MM.1S (cell line): ENCODE measurements around the gene CEACAM18.

ENCODE experiments used
- CTCF ChIP-seq: fragments of 300-600 bp; sonication (generic); IDR thresholded peaks from 2 replicates; pipeline ENCODE4 v1.5.1; 2016; ENCODE audit warnings: antibody characterized with exemption, low read length, mixed read lengths
- EZH2 ChIP-seq: fragments of 300-600 bp; sonication (generic); optimal IDR thresholded peaks from 2 replicates; pipeline ENCODE3; 2017; ENCODE audit warnings: low read depth, mild to moderate bottlenecking, antibody characterized with exemption, low read length, mixed read lengths
- EZH2phosphoT487 ChIP-seq: fragments of 300-600 bp; sonication (generic); IDR thresholded peaks from 2 replicates; pipeline ENCODE4 v1.6.1; 2018; ENCODE audit warnings: antibody characterized with exemption, low read length

GRCh38 chr19:51511353-51511752 is 33.0 kb downstream of the CEACAM18 start:
- TF ChIP-seq EZH2: no peak
- TF ChIP-seq CTCF: no peak
- TF ChIP-seq EZH2phosphoT487: no peak
